ENCODE data around the gene RWDD4. TPM values are rescaled to one million over a fixed set of nuclear protein-coding genes. Genes with fewer than 3 reads are reported as not detected.

RWDD4 gene
- total RNA-seq, 4 donors from 2014 or later: 4.1 to 16.9 (median 11.6) TPM

DNA sequence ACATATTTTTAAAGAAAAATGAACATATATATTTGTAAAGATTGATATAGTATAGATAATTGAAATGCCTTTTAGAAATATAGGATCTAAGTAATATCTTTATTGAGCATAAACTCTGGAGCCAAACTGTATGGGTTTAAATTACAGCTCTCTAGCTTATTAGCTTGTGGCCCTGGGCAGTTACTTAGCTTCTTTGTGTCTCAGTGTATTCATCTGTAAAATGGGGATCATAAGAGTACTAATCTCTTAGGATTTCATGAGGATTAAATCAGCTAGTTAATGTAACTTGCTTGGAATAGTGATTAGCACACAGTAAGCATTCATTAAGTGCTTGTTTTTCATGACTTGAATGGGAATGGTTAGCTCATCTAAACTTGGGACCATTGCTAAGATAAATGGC lies 32.9 kb upstream of the RWDD4 start:
- Histone ChIP-seq H3K4me3 (no peak overlapping the region), H3K9me3 (no peaks in the 10 kb centered on the region), H3K27me3 (no peaks in the 10 kb centered on the region), H3K36me3 (peaks cover 0 to 58% (median 23%) of the 10 kb centered on the region in 4 donors), H3K27ac (no peak overlapping the region), H3K4me1 (no peaks in the 10 kb centered on the region)
- in situ Hi-C loops (cut with MboI; ENCODE audit: low pct_ligation_motif_present in 1 of 4, low pct_unique_long_range_greater_than_20kb in 1 of 4, low sequenced_read_pairs in 3 of 4): no loop called here
- TF ChIP-seq, protein P1, sequence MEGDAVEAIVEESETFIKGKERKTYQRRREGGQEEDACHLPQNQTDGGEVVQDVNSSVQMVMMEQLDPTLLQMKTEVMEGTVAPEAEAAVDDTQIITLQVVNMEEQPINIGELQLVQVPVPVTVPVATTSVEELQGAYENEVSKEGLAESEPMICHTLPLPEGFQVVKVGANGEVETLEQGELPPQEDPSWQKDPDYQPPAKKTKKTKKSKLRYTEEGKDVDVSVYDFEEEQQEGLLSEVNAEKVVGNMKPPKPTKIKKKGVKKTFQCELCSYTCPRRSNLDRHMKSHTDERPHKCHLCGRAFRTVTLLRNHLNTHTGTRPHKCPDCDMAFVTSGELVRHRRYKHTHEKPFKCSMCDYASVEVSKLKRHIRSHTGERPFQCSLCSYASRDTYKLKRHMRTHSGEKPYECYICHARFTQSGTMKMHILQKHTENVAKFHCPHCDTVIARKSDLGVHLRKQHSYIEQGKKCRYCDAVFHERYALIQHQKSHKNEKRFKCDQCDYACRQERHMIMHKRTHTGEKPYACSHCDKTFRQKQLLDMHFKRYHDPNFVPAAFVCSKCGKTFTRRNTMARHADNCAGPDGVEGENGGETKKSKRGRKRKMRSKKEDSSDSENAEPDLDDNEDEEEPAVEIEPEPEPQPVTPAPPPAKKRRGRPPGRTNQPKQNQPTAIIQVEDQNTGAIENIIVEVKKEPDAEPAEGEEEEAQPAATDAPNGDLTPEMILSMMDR (IDR thresholded peaks at IDR 0.05): no peak
- no peak for TF ChIP-seq POLR2A (IDR thresholded peaks at IDR 0.05)
- no peak for TF ChIP-seq EP300 (IDR thresholded peaks at IDR 0.05; ENCODE audit: low read depth)
- no peak for TF ChIP-seq POLR2AphosphoS5 (IDR thresholded peaks at IDR 0.05)
- no peak for DNase-seq
- intact Hi-C loops (cut with DNase I; ENCODE audit: low total_unique reads): no loop called here

DNA sequence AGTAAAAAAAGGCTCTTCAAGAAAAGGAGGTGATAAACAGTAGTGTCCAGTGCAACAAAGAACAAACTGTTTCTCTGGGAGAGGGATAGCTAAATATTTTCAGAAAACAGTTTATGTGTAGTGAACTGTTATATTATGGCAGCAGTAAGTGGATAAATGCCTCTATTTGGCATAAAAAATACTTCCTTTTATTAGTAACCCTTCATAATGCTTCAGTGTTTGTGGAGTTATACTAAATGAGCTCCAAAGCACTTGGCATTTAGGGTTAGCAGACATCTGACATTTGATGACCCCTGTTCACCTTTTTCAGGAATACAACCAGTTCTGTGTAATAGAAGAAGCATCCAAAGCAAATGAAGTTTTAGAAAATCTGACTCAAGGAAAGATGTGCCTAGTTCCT lies 32.0 kb upstream of the RWDD4 start:
- no peak overlapping the region for H3K4me3 ChIP-seq
- H3K9me3 ChIP-seq: no peaks in the 10 kb centered on the region
- no peak overlapping the region for H3K27ac ChIP-seq
- no peak for TF ChIP-seq POLR2A (IDR thresholded peaks at IDR 0.05)
- TF ChIP-seq EP300 (IDR thresholded peaks at IDR 0.05; ENCODE audit: low read depth): no peak
- no peak for TF ChIP-seq POLR2AphosphoS5 (IDR thresholded peaks at IDR 0.05)
- TF ChIP-seq, protein P1 (IDR thresholded peaks at IDR 0.05): no peak
- no peaks in the 10 kb centered on the region for H3K27me3 ChIP-seq
- in situ Hi-C loops (cut with MboI; ENCODE audit: low pct_ligation_motif_present in 1 of 4, low pct_unique_long_range_greater_than_20kb in 1 of 4, low sequenced_read_pairs in 3 of 4) (no loop called here), intact Hi-C loops (cut with DNase I; ENCODE audit: low total_unique reads) (no loop called here)
- H3K36me3 ChIP-seq: peaks cover 0 to 59% (median 24%) of the 10 kb centered on the region in 4 donors
- H3K4me1 ChIP-seq: no peaks in the 10 kb centered on the region
- DNase-seq: no peak

DNA sequence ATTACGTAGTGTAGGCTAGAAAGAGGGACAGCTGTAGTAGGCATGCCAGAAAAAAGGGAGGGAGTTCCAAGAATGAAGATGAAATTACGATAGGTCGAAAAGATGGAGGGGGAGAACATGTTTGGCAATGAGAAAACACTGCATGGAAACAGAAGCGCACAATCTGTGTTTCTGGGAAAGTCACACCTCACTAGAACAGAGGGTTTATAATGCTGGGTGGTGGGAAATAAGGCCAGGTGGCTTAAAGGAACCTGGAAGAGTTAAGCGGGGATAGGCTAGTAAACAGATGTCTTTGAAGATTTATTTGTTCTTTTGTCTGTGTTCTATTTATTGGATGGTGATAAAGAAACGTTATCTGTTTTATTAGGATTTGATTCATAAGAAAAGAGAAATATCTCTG lies 29.2 kb upstream of the RWDD4 start:
- H3K27me3 ChIP-seq: no peaks in the 10 kb centered on the region
- WGBS, 2 donors (ENCODE audit: low coverage in 1 of 2): 68 to 88% methylated on average over 6 of the region's 6 CpGs
- DNase-seq: no peak
- H3K27ac ChIP-seq: no peak overlapping the region
- no peaks in the 10 kb centered on the region for H3K4me1 ChIP-seq
- no peak overlapping the region for H3K4me3 ChIP-seq
- peaks cover 0 to 58% (median 23%) of the 10 kb centered on the region in 4 donors for H3K36me3 ChIP-seq
- in situ Hi-C loops (cut with MboI; ENCODE audit: low pct_ligation_motif_present in 1 of 4, low pct_unique_long_range_greater_than_20kb in 1 of 4, low sequenced_read_pairs in 3 of 4) (no loop called here), intact Hi-C loops (cut with DNase I; ENCODE audit: low total_unique reads) (no loop called here)
- H3K9me3 ChIP-seq: no peaks in the 10 kb centered on the region
- TF ChIP-seq, protein P1 (IDR thresholded peaks at IDR 0.05): no peak
- TF ChIP-seq POLR2A (IDR thresholded peaks at IDR 0.05) (no peak), EP300 (IDR thresholded peaks at IDR 0.05; ENCODE audit: low read depth) (no peak), POLR2AphosphoS5 (IDR thresholded peaks at IDR 0.05) (no peak)

DNA sequence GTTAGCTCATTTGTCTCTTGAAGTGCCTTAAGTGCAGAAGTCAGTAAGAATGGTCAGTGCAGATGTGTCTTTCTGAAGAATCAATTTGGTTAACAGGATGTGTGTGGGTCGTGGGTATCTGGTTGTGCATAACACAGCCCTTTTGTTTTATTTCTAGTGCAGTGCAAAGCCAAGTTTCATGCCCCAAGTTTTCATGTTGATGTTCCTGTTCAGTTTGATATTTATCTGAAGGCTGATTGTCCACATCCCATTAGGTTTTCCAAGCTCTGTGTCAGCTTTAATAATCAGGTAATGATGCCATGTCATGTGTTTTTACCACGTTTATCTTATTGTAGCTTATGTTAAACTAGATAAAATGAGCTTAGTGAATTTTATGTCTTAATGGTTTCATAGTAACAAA lies 27.5 kb upstream of the RWDD4 start:
- intact Hi-C loops (cut with DNase I; ENCODE audit: low total_unique reads): no loop called here
- no peaks in the 10 kb centered on the region for H3K9me3 ChIP-seq
- in situ Hi-C loops (cut with MboI; ENCODE audit: low pct_ligation_motif_present in 1 of 4, low pct_unique_long_range_greater_than_20kb in 1 of 4, low sequenced_read_pairs in 3 of 4): no loop called here
- H3K27me3 ChIP-seq: no peaks in the 10 kb centered on the region
- H3K36me3 ChIP-seq: peaks cover 0 to 47% (median 24%) of the 10 kb centered on the region in 4 donors
- WGBS, 2 donors (ENCODE audit: low coverage in 1 of 2): 76 to 100% methylated on average over 1 to 2 of the region's 2 CpGs
- H3K4me3 ChIP-seq: no peak overlapping the region
- H3K27ac ChIP-seq: no peak overlapping the region
- H3K4me1 ChIP-seq: no peaks in the 10 kb centered on the region
- TF ChIP-seq, protein P1 (IDR thresholded peaks at IDR 0.05): no peak
- TF ChIP-seq EP300 (IDR thresholded peaks at IDR 0.05; ENCODE audit: low read depth) (no peak), POLR2AphosphoS5 (IDR thresholded peaks at IDR 0.05) (no peak), POLR2A (IDR thresholded peaks at IDR 0.05) (no peak)
- no peak for DNase-seq
